GM12878 (cell line): ENCODE measurements around the gene PUS3. TPM values are rescaled to one million over a fixed set of nuclear protein-coding genes. Genes with fewer than 3 reads are reported as not detected.

Experiments
- ATAC-seq: fragments of 200-7000 bp; cut with Tn5 transposase; 3 replicates; pipeline ENCODE4 v1.9.1; 2020; ENCODE audit warnings: mild to moderate bottlenecking, moderate library complexity
- BruUV-seq: library from RNA; stranded (reverse); fragments of 400-500 nt; replicated peaks from 2 replicates; lab custom pipeline; 2021; lab: Mats Ljungman, UMichigan
- CTCF ChIA-PET: fragments of 300-600 bp; sonication (Branson Sonifier 250); formaldehyde crosslinking; extraction: SDS; loops from one replicate; lab custom pipeline; 2021; ENCODE audit warnings: inconsistent platforms; lab: Yijun Ruan, JAX
- POLR2A ChIA-PET: fragments of 350-600 bp; formaldehyde crosslinking; extraction: SDS; loops from one replicate; lab custom pipeline; 2021; ENCODE audit warnings: inconsistent platforms; lab: Charles Lee
- RAD21 ChIA-PET: fragments of 300-600 bp; sonication (Branson Sonifier 250); formaldehyde crosslinking; loops from one replicate; lab custom pipeline; 2023; ENCODE audit warnings: antibody characterized with exemption; ENCODE audit not compliant: unreplicated experiment; lab: Charles Lee
- SMC1A ChIA-PET: fragments of 300-600 bp; sonication (Branson Sonifier 250); formaldehyde crosslinking; loops from one replicate; lab custom pipeline; 2023; ENCODE audit not compliant: unreplicated experiment, uncharacterized antibody; lab: Charles Lee
- DNase-seq: peaks from one replicate; pipeline ENCODE4 v3.0.0-alpha.2; 2011; ENCODE audit warnings: low read depth, low spot score
- FAIRE-seq: peaks from 3 replicates; lab custom pipeline; 2011; peaks lifted over from hg19 to GRCh38; lab: Jason Lieb, UNC
- H2AFZ ChIP-seq: 2 replicates; pipeline ENCODE4 v1.6.0; 2011; ENCODE audit warnings: low read depth, low read length, control low read depth; ENCODE audit not compliant: control insufficient read depth
- H3K27ac ChIP-seq: 2 replicates; pipeline ENCODE4 v1.5.1; 2011; ENCODE audit warnings: control low read depth; ENCODE audit not compliant: control insufficient read depth, insufficient read depth
- H3K27me3 ChIP-seq, 2 experiments: replicated peaks in 1 of 2; 2 replicates each; pipeline versions ENCODE4 v1.6.0 to v1.6.1; 2011; ENCODE audit warnings: low read length in 1 of 2; ENCODE audit not compliant: control insufficient read depth in 2 of 2, insufficient read depth in 2 of 2
- H3K36me3 ChIP-seq, 2 experiments: 2 replicates each; pipeline ENCODE4 v1.5.1; 2011; ENCODE audit warnings: low read length in 1 of 2; ENCODE audit not compliant: control insufficient read depth in 2 of 2, insufficient read depth in 2 of 2
- H3K4me1 ChIP-seq: 2 replicates; pipeline ENCODE4 v1.6.1; 2011; ENCODE audit warnings: mild to moderate bottlenecking, low read length, moderate library complexity, mixed read lengths; ENCODE audit not compliant: control insufficient read depth, insufficient read depth
- H3K4me2 ChIP-seq: 2 replicates; pipeline ENCODE4 v1.6.0; 2011; ENCODE audit warnings: control low read depth; ENCODE audit not compliant: control insufficient read depth, insufficient read depth
- H3K4me3 ChIP-seq: fragments of 200-600 bp; sonication (generic); 2 replicates; pipeline ENCODE4 v1.5.1; 2016
- H3K79me2 ChIP-seq: 2 replicates; pipeline ENCODE4 v1.6.0; 2011; ENCODE audit warnings: low read length; ENCODE audit not compliant: control insufficient read depth, insufficient read depth
- H3K9ac ChIP-seq: 2 replicates; pipeline ENCODE4 v1.8.0; 2011; ENCODE audit warnings: low read length, control low read depth, mixed read lengths; ENCODE audit not compliant: control insufficient read depth, insufficient read depth
- H3K9me3 ChIP-seq: replicated peaks from 3 replicates; pipeline ENCODE4 v1.5.1; 2011; ENCODE audit warnings: mild to moderate bottlenecking, low read length; ENCODE audit not compliant: control insufficient read depth, insufficient read depth
- H4K20me1 ChIP-seq: 2 replicates; pipeline ENCODE4 v1.6.0; 2011; ENCODE audit not compliant: control insufficient read depth, insufficient read depth
- CHD4 ChIP-seq: fragments of 200-600 bp; sonication (generic); IDR thresholded peaks from 2 replicates; pipeline ENCODE4 v1.6.1; 2016; ENCODE audit warnings: mild to moderate bottlenecking
- GATAD2B ChIP-seq: fragments of 450-650 bp; conservative IDR thresholded peaks from 2 replicates; pipeline ENCODE4 v1.6.1; 2017; ENCODE audit warnings: low read depth, mild to moderate bottlenecking, moderate library complexity
- IRF3 ChIP-seq: fragments of 450-650 bp; IDR thresholded peaks from 2 replicates; pipeline ENCODE4 v1.6.1; 2014; ENCODE audit warnings: mild to moderate bottlenecking
- IRF5 ChIP-seq: fragments of 450-650 bp; IDR thresholded peaks from 2 replicates; pipeline ENCODE4 v1.6.1; 2017; ENCODE audit warnings: borderline replicate concordance
- JUND ChIP-seq: IDR thresholded peaks from 2 replicates; pipeline ENCODE4 v1.6.1; 2012; ENCODE audit warnings: low read depth, mild to moderate bottlenecking, low read length, improper control_type of control experiment, moderate library complexity
- KAT2A ChIP-seq: conservative IDR thresholded peaks from 2 replicates; pipeline ENCODE4 v1.6.1; 2011; ENCODE audit warnings: low read depth, low read length; ENCODE audit not compliant: control insufficient read depth
- NBN ChIP-seq: fragments of 450-650 bp; IDR thresholded peaks from 2 replicates; pipeline ENCODE4 v1.6.1; 2016
- POLR2AphosphoS2 ChIP-seq: IDR thresholded peaks from 2 replicates; pipeline ENCODE4 v1.6.1; 2011; ENCODE audit warnings: low read depth, mild to moderate bottlenecking, low read length, improper control_type of control experiment, moderate library complexity
- POU2F2 ChIP-seq: IDR thresholded peaks from 3 replicates; pipeline ENCODE4 v1.6.1; 2011; ENCODE audit warnings: low read depth, mild to moderate bottlenecking, low read length, borderline replicate concordance
- SMAD1 ChIP-seq: fragments of 450-650 bp; IDR thresholded peaks from 2 replicates; pipeline ENCODE4 v1.6.1; 2018; ENCODE audit warnings: mild to moderate bottlenecking, low read depth; ENCODE audit not compliant: partially characterized antibody
- TCF12 ChIP-seq: IDR thresholded peaks from 2 replicates; pipeline ENCODE4 v1.6.1; 2011; ENCODE audit warnings: low read depth, mild to moderate bottlenecking, low read length
- ZNF274 ChIP-seq: IDR thresholded peaks from one replicate; pipeline ENCODE4 v1.8.0; 2011; ENCODE audit not compliant: insufficient read length, insufficient read depth
- in situ Hi-C: fragments of 300-500 bp; cut with MboI; formaldehyde crosslinking; loops from 9 replicates; pipeline ENCODE4 v1.14.3; 2018; ENCODE audit warnings: mixed read lengths
- intact Hi-C: fragments of 100-400 bp; cut with micrococcal nuclease; formaldehyde crosslinking; loops from one replicate; pipeline ENCODE4 v1.14.2; 2022; ENCODE audit not compliant: unreplicated experiment
- polyA plus RNA-seq, 11 experiments: library from polyadenylated mRNA; depleted of rRNA in 4 of 11; unstranded in 6 of 11; stranded (reverse) in 5 of 11; fragments of >200 nt; fragmentation: Nextera tagmentation in 4 of 11; fragmentation: Illumina TruSeq in 1 of 11; extraction: Ambion mirVana in 4 of 11; extraction: Trizol in 1 of 11; gene quantifications; 1 replicate in 1 of 11; 2 replicates in 10 of 11; pipeline versions ENCODE4 v1.2.1 to v1.2.3, GENCODE V29; 2011 to 2016; ENCODE audit warnings: inconsistent platforms in 2 of 11, missing spikeins in 2 of 11, low read depth in 1 of 11
- total RNA-seq, 4 experiments: library from RNA; depleted of rRNA in 3 of 4; stranded (reverse); fragments of >200 nt in 3 of 4; fragmentation: Illumina TruSeq in 1 of 4; extraction: Trizol in 1 of 4; gene quantifications; 2 replicates each; pipeline versions ENCODE4 v1.2.1 to v1.2.3, GENCODE V29; 2013 to 2021
- TF ChIP-seq, protein P1 (sequence below): fragments of 450-650 bp; formaldehyde crosslinking; IDR thresholded peaks from 2 replicates; pipeline ENCODE4 v1.4.0; 2022; ENCODE audit warnings: mild to moderate bottlenecking, moderate library complexity

The PUS3 gene
- total and polyA plus RNA-seq, 10 of the 15 experiments (the other 5 are each of a cell fraction or from before 2014, with no cell fraction given) = 10.9 to 22.4 (median 14.3) TPM

DNA sequence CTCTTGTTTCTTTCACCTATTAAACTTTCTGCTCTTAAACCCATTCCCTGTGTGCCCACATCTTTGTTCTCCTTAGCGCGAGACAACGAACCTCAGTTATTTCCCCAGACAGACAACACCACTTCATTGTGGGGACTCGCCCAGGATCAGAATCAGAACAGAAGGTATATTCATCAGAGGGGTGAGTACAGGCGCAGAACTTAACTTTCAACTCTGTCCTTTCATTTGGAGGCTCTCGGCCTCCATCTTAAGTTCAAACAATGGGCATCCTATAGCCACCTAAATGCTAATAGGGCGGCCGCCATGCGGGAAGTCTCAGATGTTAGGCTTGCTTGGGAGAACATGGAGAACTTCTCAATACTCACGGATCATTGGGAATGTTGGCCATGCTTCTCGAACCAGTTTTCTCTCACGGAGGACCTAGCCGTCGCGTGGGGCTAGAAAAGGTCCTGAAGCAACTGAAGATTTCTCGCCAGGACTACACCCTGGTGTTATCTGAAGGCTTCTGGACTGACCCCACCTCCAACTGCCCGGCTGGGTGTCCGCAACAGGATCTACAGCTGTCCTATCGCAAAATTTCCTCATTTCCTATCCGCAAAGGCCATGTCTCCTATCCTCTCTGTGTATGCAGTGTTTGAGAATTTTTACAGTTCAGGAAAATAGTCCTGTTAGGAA is 29.0 kb downstream of the PUS3 start (continued):
- TF ChIP-seq IRF5 (no peak), IRF3 (no peak), CHD4 (no peak), JUND (no peak)

DNA sequence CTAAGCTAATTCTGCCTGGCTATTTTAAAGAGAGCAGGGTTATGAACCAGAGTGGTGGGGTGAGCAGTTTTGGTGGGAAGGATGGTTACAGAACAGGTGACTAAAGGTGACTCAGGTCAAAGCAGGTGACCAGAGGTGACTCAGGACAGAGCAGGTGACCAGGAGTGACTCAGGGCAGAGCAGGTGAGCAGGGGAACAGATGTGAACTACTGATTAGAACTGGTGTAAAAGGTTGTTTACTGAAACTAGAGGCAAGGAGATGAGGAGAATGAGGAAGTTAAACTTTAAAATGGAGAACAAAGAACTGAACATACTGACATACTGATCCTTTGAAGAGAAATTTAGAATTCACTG is 30.9 kb downstream of the PUS3 start:
- ChIA-PET CTCF (no interaction called here), POLR2A (no interaction called here), SMC1A (no interaction called here), RAD21 (no interaction called here)
- TF ChIP-seq TCF12 (no peak), JUND (no peak), SMAD1 (no peak), POLR2AphosphoS2 (no peak), ZNF274 (no peak), GATAD2B (no peak), POU2F2 (no peak), NBN (no peak), KAT2A (no peak)
- TF ChIP-seq, protein P1, sequence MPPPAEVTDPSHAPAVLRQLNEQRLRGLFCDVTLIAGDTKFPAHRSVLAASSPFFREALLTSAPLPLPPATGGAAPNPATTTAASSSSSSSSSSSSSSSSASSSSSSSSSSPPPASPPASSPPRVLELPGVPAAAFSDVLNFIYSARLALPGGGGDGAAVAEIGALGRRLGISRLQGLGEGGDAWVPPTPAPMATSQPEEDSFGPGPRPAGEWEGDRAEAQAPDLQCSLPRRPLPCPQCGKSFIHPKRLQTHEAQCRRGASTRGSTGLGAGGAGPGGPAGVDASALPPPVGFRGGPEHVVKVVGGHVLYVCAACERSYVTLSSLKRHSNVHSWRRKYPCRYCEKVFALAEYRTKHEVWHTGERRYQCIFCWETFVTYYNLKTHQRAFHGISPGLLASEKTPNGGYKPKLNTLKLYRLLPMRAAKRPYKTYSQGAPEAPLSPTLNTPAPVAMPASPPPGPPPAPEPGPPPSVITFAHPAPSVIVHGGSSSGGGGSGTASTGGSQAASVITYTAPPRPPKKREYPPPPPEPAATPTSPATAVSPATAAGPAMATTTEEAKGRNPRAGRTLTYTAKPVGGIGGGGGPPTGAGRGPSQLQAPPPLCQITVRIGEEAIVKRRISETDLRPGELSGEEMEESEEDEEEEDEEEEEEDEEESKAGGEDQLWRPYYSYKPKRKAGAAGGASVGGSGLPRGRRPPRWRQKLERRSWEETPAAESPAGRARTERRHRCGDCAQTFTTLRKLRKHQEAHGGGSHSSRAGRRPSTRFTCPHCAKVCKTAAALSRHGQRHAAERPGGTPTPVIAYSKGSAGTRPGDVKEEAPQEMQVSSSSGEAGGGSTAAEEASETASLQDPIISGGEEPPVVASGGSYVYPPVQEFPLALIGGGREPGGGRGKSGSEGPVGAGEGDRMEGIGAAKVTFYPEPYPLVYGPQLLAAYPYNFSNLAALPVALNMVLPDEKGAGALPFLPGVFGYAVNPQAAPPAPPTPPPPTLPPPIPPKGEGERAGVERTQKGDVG (CRISPR knock-in tag) = no peak
- BruUV-seq = no TSS peak
- Histone ChIP-seq H4K20me1 (no peaks in the 10 kb centered on the region), H3K27me3 (no peaks in the 10 kb centered on the region; a peak in 1 of 4 replicates), H3K4me2 (no peak overlapping the region), H3K9me3 (peaks cover 5% of the 10 kb centered on the region; the same call in 2 of the 3 replicates), H2AFZ (no peak overlapping the region; the same call in 1 of the 2 replicates), H3K79me2 (no peaks in the 10 kb centered on the region), H3K4me1 (no peaks in the 10 kb centered on the region), H3K36me3 (no peaks in the 10 kb centered on the region), H3K9ac (no peak overlapping the region), H3K4me3 (no peak overlapping the region), H3K27ac (no peak overlapping the region)
- peak; percentile 33; the same call in 2 of the 3 replicates for ATAC-seq
- in situ Hi-C loops = loop anchor here (10.0 kb wide), 1 partner anchor 447 kb away; no protein-coding TSS in a partner anchor
- no peak for DNase-seq
- intact Hi-C loops = no loop called here
- FAIRE-seq = peak; percentile 35
